Activated CD8-positive, alpha-beta T cell treated with anti-CD3 and anti-CD28 coated beads for 36 hours (primary cell): ENCODE results near the gene ATG4B. TPM values are rescaled to one million over a fixed set of nuclear protein-coding genes. Genes with fewer than 3 reads are reported as not detected.
A peak's percentile ranks its signal among the peaks of the same experiment; 100 is the strongest.

Experiments used
- ATAC-seq: fragments of 200-7000 bp; cut with Tn5 transposase; one replicate; pipeline ENCODE4 v1.10.0; 2021; ENCODE audit warnings: mild to moderate bottlenecking, moderate library complexity
- CTCF ChIA-PET: fragments of 350-600 bp; sonication (Branson Sonifier 250); formaldehyde crosslinking; loops from one replicate; lab custom pipeline; 2021; ENCODE audit warnings: antibody characterized with exemption; lab: Charles Lee
- POLR2A ChIA-PET: fragments of 350-600 bp; sonication (Branson Sonifier 250); formaldehyde crosslinking; loops from one replicate; lab custom pipeline; 2021; ENCODE audit warnings: antibody characterized with exemption; lab: Charles Lee
- DNase-seq: peaks from one replicate; pipeline ENCODE4 v3.0.0-alpha.2; 2020
- H3K27ac Mint-ChIP-seq: one replicate; pipeline ENCODE4 v1.8.0; 2021; ENCODE audit warnings: mild to moderate bottlenecking, mixed read lengths
- H3K27me3 Mint-ChIP-seq: one replicate; pipeline ENCODE4 v1.8.0; 2021; ENCODE audit warnings: mixed read lengths
- H3K36me3 Mint-ChIP-seq: one replicate; pipeline ENCODE4 v1.8.0; 2021; ENCODE audit warnings: low read depth, mixed read lengths
- H3K4me1 Mint-ChIP-seq: one replicate; pipeline ENCODE4 v1.8.0; 2021; ENCODE audit warnings: low read depth, mixed read lengths
- H3K4me3 Mint-ChIP-seq: one replicate; pipeline ENCODE4 v1.8.0; 2021; ENCODE audit warnings: mild to moderate bottlenecking, moderate library complexity, mixed read lengths
- H3K9me3 Mint-ChIP-seq: one replicate; pipeline ENCODE4 v1.8.0; 2021; ENCODE audit warnings: mixed read lengths
- CTCF ChIP-seq: fragments of 200-600 bp; IDR thresholded peaks from one replicate; pipeline ENCODE4 v1.8.0; 2022; ENCODE audit warnings: antibody characterized with exemption, mild to moderate bottlenecking
- intact Hi-C: fragments of 100-400 bp; cut with micrococcal nuclease; formaldehyde crosslinking; loops from one replicate; pipeline ENCODE4 v1.10.0; 2022
- total RNA-seq, 2 experiments: library from RNA; stranded (reverse); gene quantifications; one replicate each; pipeline ENCODE4 v1.2.3, GENCODE V29; 2021

Gene ATG4B
- total RNA-seq, 2 experiments from 2014 or later, result 90.7 to 94.6 TPM

- Mint-ChIP-seq H3K36me3 (peaks cover 42% of the 10 kb centered on the region), H3K27me3 (no peaks in the 10 kb centered on the region), H3K4me3 (no peak overlapping the region), H3K4me1 (peaks cover 24% of the 10 kb centered on the region), H3K27ac (no peak overlapping the region), H3K9me3 (no peaks in the 10 kb centered on the region)
- DNase-seq, result no peak
- intact Hi-C loops, result no loop called here
- CTCF ChIA-PET, result interaction anchor here (1.6 to 2.5 kb wide), 2 partner anchors 8 to 189 kb away, joined by 5 to 9 read pairs; no protein-coding TSS in a partner anchor
- POLR2A ChIA-PET, result interaction anchor here (5.7 kb wide), 1 partner anchor 10 kb away, joined by 77 read pairs; the partner anchor contains the start of gene ING5
- no peak for TF ChIP-seq CTCF
- ATAC-seq, result no peak
These were observed 52.8 kb downstream of the ATG4B start for GRCh38 chr2:241690202-241690717.

DNA sequence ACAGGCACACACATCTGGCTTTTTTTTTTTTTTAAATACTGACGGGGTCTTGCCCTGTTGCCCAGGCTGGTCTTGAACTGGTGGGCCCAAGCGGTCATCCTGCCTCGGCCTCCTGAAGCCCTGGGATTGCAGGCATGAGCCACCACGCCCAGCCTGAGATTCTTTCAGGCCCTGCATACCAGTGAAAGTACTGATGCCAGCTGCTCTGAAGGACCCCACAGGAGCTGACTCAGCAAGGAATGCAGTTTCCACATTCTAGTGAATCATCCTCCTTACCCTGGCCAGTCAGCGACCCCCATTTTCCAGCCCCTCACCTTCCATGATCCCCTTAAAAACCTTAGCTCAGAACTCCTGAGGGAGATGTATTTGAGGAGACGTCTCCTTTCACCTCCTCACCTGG lies 55.0 kb downstream of the ATG4B start:
- Mint-ChIP-seq H3K4me1 (peaks cover 17% of the 10 kb centered on the region), H3K27ac (no peak overlapping the region), H3K36me3 (peaks cover 36% of the 10 kb centered on the region), H3K27me3 (no peaks in the 10 kb centered on the region), H3K4me3 (no peak overlapping the region), H3K9me3 (no peaks in the 10 kb centered on the region)
- ChIA-PET POLR2A (interaction anchor here (1.2 to 2.1 kb wide), 2 partner anchors 9 to 45 kb away, joined by 3 to 8 read pairs; partner anchors contain the start of gene ING5), CTCF (interaction anchor here (1.6 to 2.0 kb wide), 2 partner anchors 10 to 186 kb away, joined by 4 to 6 read pairs; partner anchors contain the start of gene ING5)
- no peak for TF ChIP-seq CTCF
- DNase-seq (no peak), ATAC-seq (no peak)
- intact Hi-C loops, result no loop called here

DNA sequence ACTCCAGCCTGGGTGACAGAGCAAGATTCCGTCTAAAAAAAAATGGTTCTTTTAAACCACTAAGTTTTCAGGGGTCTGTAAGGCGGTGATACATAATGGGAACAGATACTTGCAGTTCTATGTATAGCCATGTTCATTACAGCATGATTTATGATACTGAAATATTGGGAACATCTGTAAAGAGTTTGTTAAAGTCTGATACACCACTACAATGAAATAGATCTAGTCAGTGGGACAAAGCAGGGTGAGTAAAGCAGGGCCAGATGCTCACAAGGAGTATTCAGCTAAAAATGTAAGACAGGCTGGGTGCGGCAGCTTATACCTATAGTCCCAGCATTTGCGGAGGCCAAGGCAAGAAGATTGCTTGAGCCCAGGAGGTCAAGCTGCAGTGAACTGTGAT lies 58.2 kb downstream of the ATG4B start:
- Mint-ChIP-seq H3K27me3 (no peaks in the 10 kb centered on the region), H3K4me3 (no peak overlapping the region), H3K4me1 (peaks cover 14% of the 10 kb centered on the region), H3K9me3 (no peaks in the 10 kb centered on the region), H3K27ac (no peak overlapping the region), H3K36me3 (peaks cover 30% of the 10 kb centered on the region)
- DNase-seq (no peak), ATAC-seq (no peak)
- intact Hi-C loops, result no loop called here
- POLR2A ChIA-PET, result no interaction called here
- TF ChIP-seq CTCF, result no peak
- CTCF ChIA-PET, result no interaction called here

DNA sequence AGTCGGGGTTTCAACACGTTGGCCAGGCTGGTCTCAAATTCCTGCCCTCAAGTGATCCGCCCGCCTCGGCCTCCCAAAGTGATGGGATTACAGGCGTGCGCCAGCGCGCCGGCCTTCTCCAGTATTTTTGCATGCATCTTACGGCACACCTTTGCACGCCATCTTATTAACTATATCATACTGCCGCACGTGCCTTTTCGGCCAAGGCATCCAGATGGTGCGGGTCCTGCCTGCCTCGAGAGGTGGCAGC lies 63.6 kb downstream of the ATG4B start:
- no peak for ATAC-seq
- H3K4me1 Mint-ChIP-seq, result peaks cover 35% of the 10 kb centered on the region
- H3K36me3 Mint-ChIP-seq, result peaks cover 29% of the 10 kb centered on the region
- ChIA-PET CTCF (interaction anchor here (1.0 to 3.2 kb wide), 6 partner anchors 32 to 387 kb away, joined by 3 to 19 read pairs (median 3); no protein-coding TSS in a partner anchor), POLR2A (interaction anchor here (0.6 to 8.2 kb wide), 12 partner anchors 8 to 597 kb away, joined by 3 to 77 read pairs (median 5); partner anchors contain the start of genes D2HGDH, DTYMK, HDLBP and SEPTIN2)
- TF ChIP-seq CTCF, result peak; percentile 56
- DNase-seq, result no peak
- H3K4me3 Mint-ChIP-seq, result peak overlapping the region; percentile 76
- peaks cover 2% of the 10 kb centered on the region for H3K9me3 Mint-ChIP-seq
- H3K27ac Mint-ChIP-seq, result peak overlapping the region; percentile 93
- intact Hi-C loops, result no loop called here
- H3K27me3 Mint-ChIP-seq, result no peaks in the 10 kb centered on the region

DNA sequence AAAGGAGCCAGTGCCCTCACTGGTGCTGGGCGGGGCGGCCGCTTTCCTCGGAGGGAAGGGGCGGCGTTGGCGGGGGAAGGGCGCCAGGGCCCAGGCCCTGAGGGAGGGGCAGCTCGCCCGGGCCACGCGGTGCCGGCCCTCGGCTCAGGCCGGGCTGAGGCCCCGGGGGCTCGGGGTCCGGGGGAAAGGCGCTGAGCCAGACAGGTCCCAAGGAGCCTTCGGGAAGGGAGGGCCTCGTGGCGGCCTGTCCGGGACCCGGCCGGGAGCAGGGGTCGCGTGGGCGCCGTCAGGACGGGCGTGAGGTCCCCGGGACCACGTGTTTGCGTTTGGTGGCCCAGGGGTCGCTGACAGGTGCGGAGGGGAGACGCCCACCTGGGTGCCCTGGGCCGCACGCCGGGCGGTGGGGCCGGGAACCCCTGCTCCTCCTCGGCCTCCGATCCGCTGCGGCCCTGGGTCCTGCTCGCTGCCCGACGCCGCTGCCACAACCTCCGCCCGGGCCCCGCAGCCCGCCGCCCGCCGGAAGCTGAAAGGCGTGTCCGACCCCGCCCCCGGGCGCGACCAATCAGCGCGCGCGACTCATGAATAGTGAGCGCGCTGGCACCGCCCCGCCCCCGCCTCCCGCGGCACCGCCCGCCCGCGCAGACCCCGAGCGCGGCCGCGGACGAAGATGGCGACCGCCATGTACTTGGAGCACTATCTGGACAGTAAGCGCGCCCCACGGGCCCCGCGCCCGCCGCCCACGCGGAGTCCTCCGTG lies 64.1 kb downstream of the ATG4B start, which contains the start of gene ING5:
Gene ING5 (plus strand): TSS at position 641 of the 756 bp plus-strand sequence. CDS start 27 bp downstream, at position 668.
- Mint-ChIP-seq H3K27me3 (no peaks in the 10 kb centered on the region), H3K27ac (peak within 1 kb of the TSS; percentile 93), H3K4me3 (peak within 1 kb of the TSS; percentile 76), H3K4me1 (peaks cover 36% of the 10 kb centered on the region), H3K36me3 (peaks cover 33% of the 10 kb centered on the region), H3K9me3 (peaks cover 4% of the 10 kb centered on the region)
- intact Hi-C loops, result no loop called here
- no peak for TF ChIP-seq CTCF
- ATAC-seq (peak; percentile 66), DNase-seq (peak; percentile 98)
- ChIA-PET CTCF (interaction anchor here (0.7 to 3.2 kb wide), 11 partner anchors 9 to 177 kb away, joined by 3 to 19 read pairs (median 5); partner anchors contain the start of genes D2HGDH and DTYMK), POLR2A (interaction anchor here (0.9 to 8.2 kb wide), 13 partner anchors 9 to 387 kb away, joined by 3 to 77 read pairs (median 5); partner anchors contain the start of genes D2HGDH, DTYMK, HDLBP and SEPTIN2)
